ENCODE measurements around the gene GUK1. TPM values are rescaled to one million over a fixed set of nuclear protein-coding genes. Genes with fewer than 3 reads are reported as not detected.
A peak's percentile ranks its signal among the peaks of the same experiment; 100 is the strongest.

Gene GUK1
- total RNA-seq, 5 donors from 2014 or later (not counting 1 experiment from before 2014, with no cell fraction given) = 201 to 318 (median 223) TPM

DNA sequence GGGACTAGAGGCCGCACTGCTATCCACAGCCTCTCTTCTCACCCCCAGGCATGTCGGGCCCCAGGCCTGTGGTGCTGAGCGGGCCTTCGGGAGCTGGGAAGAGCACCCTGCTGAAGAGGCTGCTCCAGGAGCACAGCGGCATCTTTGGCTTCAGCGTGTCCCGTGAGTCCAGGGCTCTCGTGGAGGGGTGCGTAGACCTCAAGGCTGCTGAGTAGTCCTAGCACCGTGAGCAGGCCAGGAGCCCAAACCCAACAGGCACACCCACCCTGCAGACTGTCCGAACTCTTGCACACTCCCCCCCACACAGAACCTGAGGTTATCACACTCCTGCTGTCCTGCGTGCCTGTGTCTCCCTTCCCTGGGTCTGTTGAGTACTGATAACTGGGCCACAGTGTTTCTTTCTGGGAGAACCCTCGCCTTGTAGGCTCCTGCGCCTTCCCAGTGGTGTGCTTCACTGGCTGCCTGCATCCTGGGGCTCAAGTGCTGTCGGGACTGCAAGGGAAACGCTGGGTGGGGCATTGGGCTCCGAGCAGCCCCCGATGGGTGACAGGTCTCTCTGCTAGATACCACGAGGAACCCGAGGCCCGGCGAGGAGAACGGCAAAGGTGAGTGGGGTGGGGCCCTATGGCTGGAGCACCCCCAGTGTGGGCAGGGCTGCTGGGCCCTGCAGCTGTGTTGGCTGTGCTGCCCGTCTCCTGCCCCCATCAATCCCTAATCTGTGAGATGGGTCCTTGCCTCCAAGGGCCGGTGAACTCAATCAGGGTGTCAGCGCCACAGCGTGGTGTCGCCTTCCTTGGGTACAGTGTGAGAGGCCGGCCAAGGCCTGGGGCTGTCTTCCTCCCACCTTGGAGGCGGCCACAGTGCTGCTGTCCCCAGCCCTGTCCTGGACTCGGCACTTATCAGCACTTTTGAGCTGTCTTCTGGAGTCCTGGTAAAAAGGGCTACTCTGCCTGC, 5.7 kb downstream of the GUK1 start:
- ChIA-PET POLR2A (no interaction called here), CTCF (no interaction called here)
- H3K9me3 ChIP-seq = no peaks in the 10 kb centered on the region
- peaks cover 3% of the 10 kb centered on the region for H3K36me3 Mint-ChIP-seq
- no peak overlapping the region for H3K4me3 ChIP-seq (ENCODE audit: control insufficient read depth in 1 of 2, extremely low read depth in 1 of 2, low read length in 1 of 2)
- H3K27me3 Mint-ChIP-seq = no peaks in the 10 kb centered on the region
- no peaks in the 10 kb centered on the region for H3K9me3 Mint-ChIP-seq
- DNase-seq = peak in 1 of 35 experiments; percentile 22
- WGBS (ENCODE audit: insufficient coverage) = 90% methylated on average over 25 of the region's 31 CpGs
- H3K4me3 Mint-ChIP-seq = no peak overlapping the region
- no peak for ATAC-seq (replicated peaks in 1 of 4)
- peaks cover 0 to 2% of the 10 kb centered on the region in 2 experiments for H3K27me3 ChIP-seq (replicated peaks in 1 of 2; ENCODE audit: control insufficient read depth in 2 of 2, extremely low read depth in 1 of 2, insufficient read depth in 2 of 2, low read length in 1 of 2)
- H3K36me3 ChIP-seq (ENCODE audit: control insufficient read depth in 2 of 2, extremely low read depth in 1 of 2, insufficient read depth in 1 of 2, low read length in 1 of 2) = peaks cover 8 to 49% of the 10 kb centered on the region in 2 donors
- no peak overlapping the region for H3K27ac Mint-ChIP-seq
- no peak overlapping the region for H3K27ac ChIP-seq (ENCODE audit: low read length)
- peaks cover 11 to 68% of the 10 kb centered on the region in 2 experiments for H3K4me1 ChIP-seq (ENCODE audit: control insufficient read depth in 1 of 2, extremely low read depth in 1 of 2, insufficient read depth in 2 of 2, low read length in 2 of 2)
- peaks cover 39 to 41% (median 41%) of the 10 kb centered on the region in 3 donors for H3K4me1 Mint-ChIP-seq

DNA sequence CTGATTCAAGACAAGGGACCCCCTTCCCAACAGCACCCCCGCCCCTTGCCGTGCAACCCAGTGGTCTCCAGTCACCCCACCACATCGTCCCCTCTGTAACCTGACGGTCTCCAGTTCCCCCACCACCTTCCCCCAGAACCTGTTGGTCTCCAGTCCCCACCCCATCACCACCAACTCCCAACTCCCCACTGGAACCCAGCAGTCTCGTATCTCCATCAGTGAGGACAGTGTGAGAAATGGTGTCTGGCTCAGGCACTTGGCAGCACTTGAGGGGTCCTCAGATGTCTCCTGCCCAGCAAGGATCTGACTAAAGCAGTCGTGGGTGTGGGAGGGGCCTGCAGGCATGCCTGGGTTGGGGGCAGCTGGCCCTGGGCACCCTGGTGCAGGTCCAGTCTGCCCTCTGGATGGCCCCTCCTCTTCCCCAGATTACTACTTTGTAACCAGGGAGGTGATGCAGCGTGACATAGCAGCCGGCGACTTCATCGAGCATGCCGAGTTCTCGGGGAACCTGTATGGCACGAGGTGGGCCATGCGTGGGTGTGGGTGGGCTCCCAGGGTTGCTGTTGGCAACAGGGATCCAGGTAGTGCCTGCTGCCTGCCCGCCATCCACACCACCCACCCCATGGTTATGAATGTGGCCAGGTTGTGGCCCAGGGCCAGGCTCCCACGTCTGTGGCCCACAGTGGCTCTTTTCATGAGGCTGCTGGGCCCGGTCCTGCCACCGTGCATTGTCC, 6.5 kb downstream of the GUK1 start:
- Mint-ChIP-seq H3K4me1 (peaks cover 33 to 36% (median 35%) of the 10 kb centered on the region in 3 donors), H3K27me3 (no peaks in the 10 kb centered on the region), H3K27ac (no peak overlapping the region), H3K4me3 (no peak overlapping the region), H3K9me3 (no peaks in the 10 kb centered on the region), H3K36me3 (peaks cover 3% of the 10 kb centered on the region)
- DNase-seq = no peak
- peaks cover 8 to 49% of the 10 kb centered on the region in 2 donors for H3K36me3 ChIP-seq (ENCODE audit: control insufficient read depth in 2 of 2, extremely low read depth in 1 of 2, insufficient read depth in 1 of 2, low read length in 1 of 2)
- H3K27me3 ChIP-seq (replicated peaks in 1 of 2; ENCODE audit: control insufficient read depth in 2 of 2, extremely low read depth in 1 of 2, insufficient read depth in 2 of 2, low read length in 1 of 2) = peaks cover 0 to 2% of the 10 kb centered on the region in 2 experiments
- peaks cover 7 to 60% of the 10 kb centered on the region in 2 experiments for H3K4me1 ChIP-seq (ENCODE audit: control insufficient read depth in 1 of 2, extremely low read depth in 1 of 2, insufficient read depth in 2 of 2, low read length in 2 of 2)
- no peaks in the 10 kb centered on the region for H3K9me3 ChIP-seq
- WGBS (ENCODE audit: insufficient coverage) = 91% methylated on average over 13 of the region's 18 CpGs
- no peak overlapping the region for H3K4me3 ChIP-seq (ENCODE audit: control insufficient read depth in 1 of 2, extremely low read depth in 1 of 2, low read length in 1 of 2)
- no peak for ATAC-seq (replicated peaks in 1 of 4)
- ChIA-PET POLR2A (no interaction called here), CTCF (no interaction called here)
- H3K27ac ChIP-seq (ENCODE audit: low read length) = no peak overlapping the region

DNA sequence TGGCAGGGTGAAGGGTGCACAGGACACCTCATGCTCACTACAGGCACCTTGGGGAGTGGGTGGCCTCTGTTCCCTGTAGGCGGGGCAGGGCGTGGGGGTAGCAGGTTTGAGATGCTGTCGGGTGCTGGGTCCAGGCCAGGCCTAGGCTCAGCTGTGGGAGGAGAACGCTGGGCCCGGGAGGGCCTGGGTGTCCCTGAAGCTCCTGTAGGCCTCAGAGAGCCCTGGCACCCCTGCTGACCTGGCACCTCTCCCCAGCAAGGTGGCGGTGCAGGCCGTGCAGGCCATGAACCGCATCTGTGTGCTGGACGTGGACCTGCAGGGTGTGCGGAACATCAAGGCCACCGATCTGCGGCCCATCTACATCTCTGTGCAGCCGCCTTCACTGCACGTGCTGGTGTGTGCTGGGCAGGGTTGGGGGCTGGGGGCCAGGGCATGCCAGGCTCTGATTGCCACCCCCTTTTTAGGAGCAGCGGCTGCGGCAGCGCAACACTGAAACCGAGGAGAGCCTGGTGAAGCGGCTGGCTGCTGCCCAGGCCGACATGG, 7.1 kb downstream of the GUK1 start:
- 95% methylated on average over 18 of the region's 20 CpGs for WGBS (ENCODE audit: insufficient coverage)
- no peaks in the 10 kb centered on the region for H3K9me3 Mint-ChIP-seq
- peaks cover 3% of the 10 kb centered on the region for H3K36me3 Mint-ChIP-seq
- Histone ChIP-seq H3K27me3 (replicated peaks in 1 of 2; ENCODE audit: control insufficient read depth in 2 of 2, extremely low read depth in 1 of 2, insufficient read depth in 2 of 2, low read length in 1 of 2) (peaks cover 0 to 2% of the 10 kb centered on the region in 2 experiments), H3K4me1 (ENCODE audit: control insufficient read depth in 1 of 2, extremely low read depth in 1 of 2, insufficient read depth in 2 of 2, low read length in 2 of 2) (peaks cover 3 to 53% of the 10 kb centered on the region in 2 experiments), H3K36me3 (ENCODE audit: control insufficient read depth in 2 of 2, extremely low read depth in 1 of 2, insufficient read depth in 1 of 2, low read length in 1 of 2) (peaks cover 8 to 45% of the 10 kb centered on the region in 2 donors), H3K4me3 (ENCODE audit: control insufficient read depth in 1 of 2, extremely low read depth in 1 of 2, low read length in 1 of 2) (no peak overlapping the region), H3K27ac (ENCODE audit: low read length) (no peak overlapping the region), H3K9me3 (no peaks in the 10 kb centered on the region)
- ATAC-seq (replicated peaks in 1 of 4) (no peak), DNase-seq (no peak)
- H3K4me1 Mint-ChIP-seq = peaks cover 26 to 29% (median 28%) of the 10 kb centered on the region in 3 donors
- ChIA-PET POLR2A (interaction anchor here in 1 of 2 donors (0.6 kb wide), 1 partner anchor 32 kb away, joined by 12 read pairs; no protein-coding TSS in a partner anchor), CTCF (no interaction called here)
- no peaks in the 10 kb centered on the region for H3K27me3 Mint-ChIP-seq
- no peak overlapping the region for H3K27ac Mint-ChIP-seq
- H3K4me3 Mint-ChIP-seq = no peak overlapping the region

DNA sequence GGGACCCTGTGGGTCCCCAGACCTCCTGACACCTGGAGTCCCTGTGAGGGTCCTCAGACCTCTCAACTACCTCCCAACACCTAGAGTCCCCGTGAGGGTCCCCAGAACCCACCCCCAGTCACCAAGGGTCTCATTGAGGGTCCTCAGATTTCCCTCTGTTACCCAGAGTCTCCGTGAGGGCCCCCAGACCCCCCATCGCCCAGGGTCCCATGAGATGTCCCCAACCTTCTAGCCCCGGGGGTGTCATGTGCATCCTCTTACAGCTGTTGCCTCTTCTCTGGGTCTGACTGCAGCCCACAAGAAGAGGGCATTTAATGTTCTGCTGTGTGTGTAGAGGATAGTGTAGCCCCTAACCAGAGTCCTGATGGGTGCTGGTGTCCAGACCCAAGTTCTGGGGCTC, 7.7 kb downstream of the GUK1 start:
- Histone ChIP-seq H3K27me3 (replicated peaks in 1 of 2; ENCODE audit: control insufficient read depth in 2 of 2, extremely low read depth in 1 of 2, insufficient read depth in 2 of 2, low read length in 1 of 2) (peaks cover 0 to 2% of the 10 kb centered on the region in 2 experiments), H3K4me1 (ENCODE audit: control insufficient read depth in 1 of 2, extremely low read depth in 1 of 2, insufficient read depth in 2 of 2, low read length in 2 of 2) (peaks cover 0 to 48% of the 10 kb centered on the region in 2 experiments), H3K27ac (ENCODE audit: low read length) (no peak overlapping the region), H3K9me3 (no peaks in the 10 kb centered on the region), H3K36me3 (ENCODE audit: control insufficient read depth in 2 of 2, extremely low read depth in 1 of 2, insufficient read depth in 1 of 2, low read length in 1 of 2) (peaks cover 8 to 44% of the 10 kb centered on the region in 2 donors), H3K4me3 (ENCODE audit: control insufficient read depth in 1 of 2, extremely low read depth in 1 of 2, low read length in 1 of 2) (no peak overlapping the region)
- POLR2A ChIA-PET = interaction anchor here in 1 of 2 donors (0.6 kb wide), 1 partner anchor 32 kb away, joined by 12 read pairs; no protein-coding TSS in a partner anchor
- 100% methylated on average over 2 of the region's 4 CpGs for WGBS (ENCODE audit: insufficient coverage)
- Mint-ChIP-seq H3K9me3 (no peaks in the 10 kb centered on the region), H3K4me1 (peaks cover 21 to 24% (median 23%) of the 10 kb centered on the region in 3 donors), H3K36me3 (peaks cover 3% of the 10 kb centered on the region), H3K27me3 (no peaks in the 10 kb centered on the region), H3K27ac (no peak overlapping the region), H3K4me3 (no peak overlapping the region)
- no peak for DNase-seq
- CTCF ChIA-PET = no interaction called here
- no peak for ATAC-seq (replicated peaks in 1 of 4)

DNA sequence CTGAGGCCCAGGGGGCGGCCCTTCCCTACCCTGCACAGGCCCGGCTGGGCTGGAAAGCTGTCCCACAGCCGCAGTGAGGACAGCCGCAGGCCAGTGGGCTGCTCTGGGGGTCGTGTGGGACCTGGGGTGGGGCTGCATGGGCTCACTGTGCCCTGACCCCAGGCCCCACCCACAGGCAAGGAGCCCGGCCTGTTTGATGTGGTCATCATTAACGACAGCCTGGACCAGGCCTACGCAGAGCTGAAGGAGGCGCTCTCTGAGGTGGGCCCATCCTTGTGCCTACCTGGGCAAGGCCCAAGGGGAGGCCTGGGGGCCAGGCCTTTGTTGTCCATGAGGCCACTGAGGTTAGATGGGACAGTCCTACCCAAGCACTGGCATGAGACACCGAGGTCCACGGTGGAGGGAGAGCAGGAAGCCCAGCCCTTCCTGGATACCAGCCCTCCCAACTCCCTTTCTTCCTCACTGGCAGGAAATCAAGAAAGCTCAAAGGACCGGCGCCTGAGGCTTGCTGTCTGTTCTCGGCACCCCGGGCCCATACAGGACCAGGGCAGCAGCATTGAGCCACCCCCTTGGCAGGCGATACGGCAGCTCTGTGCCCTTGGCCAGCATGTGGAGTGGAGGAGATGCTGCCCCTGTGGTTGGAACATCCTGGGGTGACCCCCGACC, 8.2 kb downstream of the GUK1 start:
- Mint-ChIP-seq H3K36me3 (peaks cover 3% of the 10 kb centered on the region), H3K27ac (no peak overlapping the region), H3K9me3 (no peaks in the 10 kb centered on the region), H3K4me1 (peaks cover 15 to 18% (median 17%) of the 10 kb centered on the region in 3 donors), H3K4me3 (no peak overlapping the region), H3K27me3 (no peaks in the 10 kb centered on the region)
- Histone ChIP-seq H3K4me1 (ENCODE audit: control insufficient read depth in 1 of 2, extremely low read depth in 1 of 2, insufficient read depth in 2 of 2, low read length in 2 of 2) (peaks cover 0 to 42% of the 10 kb centered on the region in 2 experiments), H3K4me3 (ENCODE audit: control insufficient read depth in 1 of 2, extremely low read depth in 1 of 2, low read length in 1 of 2) (no peak overlapping the region), H3K27me3 (replicated peaks in 1 of 2; ENCODE audit: control insufficient read depth in 2 of 2, extremely low read depth in 1 of 2, insufficient read depth in 2 of 2, low read length in 1 of 2) (peaks cover 0 to 2% of the 10 kb centered on the region in 2 experiments), H3K36me3 (ENCODE audit: control insufficient read depth in 2 of 2, extremely low read depth in 1 of 2, insufficient read depth in 1 of 2, low read length in 1 of 2) (peaks cover 8 to 44% of the 10 kb centered on the region in 2 donors), H3K27ac (ENCODE audit: low read length) (no peak overlapping the region), H3K9me3 (no peaks in the 10 kb centered on the region)
- WGBS (ENCODE audit: insufficient coverage) = 83% methylated on average over 9 of the region's 18 CpGs
- ChIA-PET CTCF (interaction anchor here in 1 of 2 donors (0.8 kb wide), 1 partner anchor 17 kb away, joined by 3 read pairs; the partner anchor contains the start of gene IBA57), POLR2A (interaction anchor here in 1 of 2 donors (0.6 kb wide), 1 partner anchor 19 kb away, joined by 5 read pairs; no protein-coding TSS in a partner anchor)
- DNase-seq (no peak), ATAC-seq (replicated peaks in 1 of 4) (no peak)

All from T-cell (primary cell).